Thoracic aorta (tissue), 2 donors: ENCODE data around the gene HS1BP3. TPM values are rescaled to one million over a fixed set of nuclear protein-coding genes. Genes with fewer than 3 reads are reported as not detected.

Source experiments
- ATAC-seq: fragments of 150-250 bp; one replicate; pipeline ENCODE4 v1.8.0; 2017; ENCODE audit warnings: low read depth; ENCODE audit not compliant: insufficient number of reproducible peaks, low FRiP score
- DNase-seq: peaks from one replicate; pipeline ENCODE4 v3.0.0-alpha.2; 2020; ENCODE audit warnings: low spot score
- H3K27ac ChIP-seq, 2 donors: fragments of 200-600 bp; sonication (generic); 1 replicate in 1 of 2; 2 replicates in 1 of 2; pipeline ENCODE4 v1.5.1; 2016; ENCODE audit warnings: mild to moderate bottlenecking in 2 of 2, moderate library complexity in 2 of 2
- H3K27me3 ChIP-seq: fragments of 200-600 bp; sonication (generic); replicated peaks from 2 replicates; pipeline ENCODE4 v1.6.0; 2016; ENCODE audit warnings: mild to moderate bottlenecking; ENCODE audit not compliant: insufficient read depth
- H3K36me3 ChIP-seq: fragments of 200-600 bp; sonication (generic); one replicate; pipeline ENCODE4 v1.5.1; 2016
- H3K4me1 ChIP-seq, 2 donors: fragments of 200-600 bp; sonication (generic); 1 replicate in 1 of 2; 2 replicates in 1 of 2; pipeline versions ENCODE4 v1.5.1 to v1.6.0; 2016; ENCODE audit warnings: low read depth in 2 of 2, mild to moderate bottlenecking in 1 of 2; ENCODE audit not compliant: control insufficient read depth in 1 of 2
- H3K4me3 ChIP-seq: fragments of 200-600 bp; sonication (generic); 2 replicates; pipeline ENCODE4 v1.5.1; 2016; ENCODE audit warnings: mild to moderate bottlenecking
- H3K9me3 ChIP-seq: fragments of 200-600 bp; sonication (generic); 2 replicates; pipeline ENCODE4 v1.5.1; 2016
- total RNA-seq, 2 donors: library from RNA; depleted of rRNA; stranded (reverse); fragments of >200 nt; gene quantifications; one replicate each; pipeline versions ENCODE4 v1.1.0 to v1.2.3, GENCODE V29; 2016
- TF ChIP-seq, protein P1 (sequence below): fragments of 200-600 bp; sonication (generic); IDR thresholded peaks from one replicate; pipeline ENCODE4 v1.5.1; 2019; ENCODE audit warnings: antibody characterized with exemption

The HS1BP3 gene
- total RNA-seq, 2 donors from 2014 or later = 40.7 to 65.8 TPM

DNA sequence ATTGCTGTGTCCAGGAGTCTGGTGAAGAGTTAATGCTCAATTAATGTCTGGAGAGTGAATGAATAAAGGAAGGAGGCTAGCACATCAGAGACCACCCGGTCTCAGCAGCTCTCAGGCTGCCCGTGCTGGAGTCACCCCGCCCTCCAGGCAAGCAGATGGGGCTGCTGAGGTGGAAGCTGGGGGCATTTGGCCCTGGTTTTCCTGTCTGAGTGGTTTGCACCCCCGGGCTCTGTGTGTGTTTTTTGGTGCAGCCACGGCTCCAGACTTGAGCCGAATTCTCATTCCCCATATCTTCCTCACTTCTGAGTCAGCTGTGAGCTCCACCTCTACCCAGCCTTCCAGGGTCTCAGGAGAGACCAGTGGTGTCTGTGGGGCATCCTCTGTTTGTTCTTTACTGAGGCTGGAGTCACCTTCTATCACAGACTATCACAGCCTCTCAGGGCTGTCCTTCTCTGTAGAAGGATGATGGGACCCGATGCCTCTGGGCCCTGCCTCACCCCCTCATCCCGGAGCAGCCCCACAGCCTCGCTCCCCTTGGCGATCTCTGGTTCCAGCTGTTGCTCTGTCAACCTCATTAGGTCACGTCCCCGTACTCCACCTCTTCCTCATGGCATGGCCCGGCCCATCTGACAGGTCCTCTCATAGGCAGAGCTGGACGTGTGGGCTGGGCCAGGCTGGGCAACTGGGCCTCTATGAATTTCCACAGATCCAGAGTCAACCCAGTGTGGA is 60.8 kb downstream of the HS1BP3 start:
- Histone ChIP-seq H3K9me3 (no peaks in the 10 kb centered on the region), H3K27ac (no peak overlapping the region), H3K27me3 (no peaks in the 10 kb centered on the region), H3K4me3 (no peak overlapping the region), H3K36me3 (no peaks in the 10 kb centered on the region), H3K4me1 (peaks cover 13 to 53% of the 10 kb centered on the region in 2 donors)
- TF ChIP-seq, protein P1, sequence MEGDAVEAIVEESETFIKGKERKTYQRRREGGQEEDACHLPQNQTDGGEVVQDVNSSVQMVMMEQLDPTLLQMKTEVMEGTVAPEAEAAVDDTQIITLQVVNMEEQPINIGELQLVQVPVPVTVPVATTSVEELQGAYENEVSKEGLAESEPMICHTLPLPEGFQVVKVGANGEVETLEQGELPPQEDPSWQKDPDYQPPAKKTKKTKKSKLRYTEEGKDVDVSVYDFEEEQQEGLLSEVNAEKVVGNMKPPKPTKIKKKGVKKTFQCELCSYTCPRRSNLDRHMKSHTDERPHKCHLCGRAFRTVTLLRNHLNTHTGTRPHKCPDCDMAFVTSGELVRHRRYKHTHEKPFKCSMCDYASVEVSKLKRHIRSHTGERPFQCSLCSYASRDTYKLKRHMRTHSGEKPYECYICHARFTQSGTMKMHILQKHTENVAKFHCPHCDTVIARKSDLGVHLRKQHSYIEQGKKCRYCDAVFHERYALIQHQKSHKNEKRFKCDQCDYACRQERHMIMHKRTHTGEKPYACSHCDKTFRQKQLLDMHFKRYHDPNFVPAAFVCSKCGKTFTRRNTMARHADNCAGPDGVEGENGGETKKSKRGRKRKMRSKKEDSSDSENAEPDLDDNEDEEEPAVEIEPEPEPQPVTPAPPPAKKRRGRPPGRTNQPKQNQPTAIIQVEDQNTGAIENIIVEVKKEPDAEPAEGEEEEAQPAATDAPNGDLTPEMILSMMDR = no peak
- DNase-seq (no peak), ATAC-seq (no peak)

DNA sequence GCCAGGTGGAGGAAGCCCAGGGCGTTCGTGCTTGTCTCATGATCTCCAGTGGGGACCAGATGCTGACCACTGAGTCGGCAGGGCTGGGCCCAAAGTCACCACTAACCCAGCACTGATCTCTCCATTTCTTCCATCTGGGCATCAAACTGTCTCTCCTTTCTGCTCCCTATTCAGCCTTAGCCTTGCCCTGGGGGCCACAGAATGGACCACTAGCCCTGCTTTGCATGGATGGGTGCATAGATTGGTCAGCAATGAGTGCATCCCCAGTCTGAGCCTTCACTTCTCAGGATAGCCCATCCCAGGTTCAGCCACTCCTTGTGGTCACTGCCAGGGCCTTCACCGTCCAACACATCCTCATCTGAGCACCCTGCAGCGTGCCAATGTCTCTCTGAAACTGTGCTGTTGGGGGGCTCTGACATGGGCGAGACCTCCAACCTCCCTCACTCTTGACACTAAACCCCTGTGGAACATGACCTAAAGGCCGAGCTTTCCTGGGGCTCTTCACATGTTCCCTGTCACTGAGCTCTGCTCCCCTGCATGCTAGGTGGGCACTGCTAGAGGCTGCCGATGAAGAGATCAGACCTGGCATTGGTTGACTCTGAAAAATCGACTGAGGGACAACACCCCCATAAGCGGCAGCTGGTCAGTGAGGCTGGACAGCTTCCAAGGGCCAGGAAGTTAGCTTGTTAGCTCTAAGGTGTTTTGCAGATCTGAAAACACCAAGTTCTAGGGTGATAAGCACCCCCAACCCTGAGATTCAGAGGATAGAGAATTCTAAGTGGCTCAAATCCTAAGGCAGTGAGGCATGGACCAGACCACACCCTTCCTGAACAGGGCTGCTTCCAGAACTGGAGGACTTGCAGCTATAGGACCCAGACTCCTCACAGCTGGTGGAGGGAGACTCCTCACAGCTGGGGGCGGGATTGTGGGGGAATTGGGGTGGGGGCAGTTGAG is 61.7 kb downstream of the HS1BP3 start:
- peaks cover 22 to 55% of the 10 kb centered on the region in 2 donors for H3K4me1 ChIP-seq
- no peak overlapping the region for H3K4me3 ChIP-seq
- ATAC-seq (no peak), DNase-seq (no peak)
- no peaks in the 10 kb centered on the region for H3K27me3 ChIP-seq
- TF ChIP-seq, protein P1 = no peak
- H3K27ac ChIP-seq = no peak overlapping the region
- no peaks in the 10 kb centered on the region for H3K36me3 ChIP-seq
- H3K9me3 ChIP-seq = no peaks in the 10 kb centered on the region

DNA sequence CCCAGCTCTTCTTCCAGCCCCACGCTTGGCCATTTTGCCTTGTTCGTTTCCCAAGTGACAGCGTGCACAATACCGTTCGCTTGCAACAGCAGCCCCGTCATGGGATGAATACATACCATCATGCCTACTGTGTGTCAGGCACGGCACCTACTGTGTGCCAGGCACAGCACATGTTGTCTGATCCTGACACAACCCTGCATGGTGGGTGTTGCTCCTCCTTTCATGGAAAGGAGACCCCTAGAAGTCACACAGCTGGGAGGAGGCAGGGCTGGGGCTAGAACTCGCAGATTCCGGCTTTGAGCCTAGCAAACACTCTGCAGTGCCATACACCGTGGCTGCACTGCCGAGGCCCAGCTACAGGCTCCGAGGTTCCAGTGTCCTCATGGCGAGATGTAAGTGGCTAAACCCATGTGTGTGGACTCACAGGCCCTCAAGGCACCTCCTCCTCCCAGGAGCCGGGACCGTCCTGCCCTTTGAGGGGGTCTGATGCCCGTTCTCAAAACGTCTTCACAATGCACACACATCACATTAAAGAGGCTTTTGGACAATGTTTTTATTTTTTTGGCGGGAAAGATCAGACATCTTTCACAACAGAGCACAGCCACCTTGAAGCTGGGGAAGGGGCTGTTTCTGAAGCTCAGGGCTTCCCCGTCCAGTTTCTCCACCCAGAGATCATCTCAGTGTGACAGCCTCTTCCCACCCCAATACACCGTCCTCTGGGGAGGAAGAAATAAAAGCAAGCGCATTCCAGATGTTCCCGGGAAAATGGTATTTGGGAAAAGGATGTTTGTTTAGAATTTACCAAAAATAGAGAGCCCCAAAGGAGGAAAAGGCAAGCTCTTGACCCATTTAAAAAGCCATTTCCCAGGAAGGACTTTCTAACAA is 64.9 kb downstream of the HS1BP3 start:
- ATAC-seq = no peak

DNA sequence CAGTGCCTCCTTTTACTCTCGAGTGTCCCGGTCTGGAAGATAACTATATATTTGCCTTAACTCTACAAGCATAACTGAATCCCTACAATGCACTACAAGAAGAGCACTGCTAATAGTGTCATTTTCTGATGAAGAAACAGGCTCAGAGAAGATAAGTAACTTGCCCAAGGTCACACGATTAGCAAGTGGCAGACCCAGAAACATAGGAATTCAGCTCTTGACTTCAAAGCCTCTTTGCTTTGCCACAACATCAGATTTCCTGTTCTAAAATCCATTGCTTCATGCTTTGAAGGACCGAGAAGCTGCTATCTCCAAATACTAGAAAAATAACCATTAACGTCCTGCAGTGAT is 65.6 kb downstream of the HS1BP3 start:
- no peak for ATAC-seq
- H3K27me3 ChIP-seq = no peaks in the 10 kb centered on the region
- peaks cover 32 to 46% of the 10 kb centered on the region in 2 donors for H3K4me1 ChIP-seq
- no peaks in the 10 kb centered on the region for H3K9me3 ChIP-seq
- no peak overlapping the region for H3K4me3 ChIP-seq
- DNase-seq = no peak
- TF ChIP-seq, protein P1 = no peak
- H3K27ac ChIP-seq = peak overlapping the region; percentile 59 to 89
- H3K36me3 ChIP-seq = no peaks in the 10 kb centered on the region

More for the DNA sequence above, 64.9 kb downstream of the HS1BP3 start:
- no peaks in the 10 kb centered on the region for H3K36me3 ChIP-seq
- TF ChIP-seq, protein P1 = no peak
- no peak for DNase-seq
- H3K27ac ChIP-seq = no peak overlapping the region
- peaks cover 30 to 46% of the 10 kb centered on the region in 2 donors for H3K4me1 ChIP-seq
- H3K9me3 ChIP-seq = no peaks in the 10 kb centered on the region
- H3K4me3 ChIP-seq = no peak overlapping the region
- H3K27me3 ChIP-seq = no peaks in the 10 kb centered on the region
